Gastrocnemius medialis (tissue), 4 donors: Measurements from ENCODE around the gene TMEM132D. TPM values are rescaled to one million over a fixed set of nuclear protein-coding genes. Genes with fewer than 3 reads are reported as not detected.

ENCODE experiments used
- ATAC-seq, 2 donors: fragments of 150-250 bp; one replicate each; pipeline ENCODE4 v1.9.1; 2016
- DNase-seq, 2 donors: peaks; one replicate each; pipeline ENCODE4 v3.0.0-alpha.2; 2019
- H3K27ac ChIP-seq, 4 donors: fragments of 200-600 bp; sonication (generic); 1 replicate in 1 of 4; 2 replicates in 3 of 4; pipeline ENCODE4 v1.5.1; 2016 to 2018; ENCODE audit warnings: mild to moderate bottlenecking in 2 of 4, moderate library complexity in 1 of 4
- H3K27me3 ChIP-seq, 3 donors: fragments of 200-600 bp; sonication (generic) in 2 of 3; 1 replicate in 1 of 3; 2 replicates in 2 of 3; pipeline versions ENCODE4 v1.5.1 to v1.6.0; 2016 to 2019; ENCODE audit warnings: mild to moderate bottlenecking in 1 of 3, moderate library complexity in 1 of 3
- H3K36me3 ChIP-seq, 2 donors: fragments of 200-600 bp; sonication (generic) in 1 of 2; one replicate each; pipeline ENCODE4 v1.5.1; 2017 to 2018
- H3K4me1 ChIP-seq, 2 donors: fragments of 200-600 bp; sonication (generic) in 1 of 2; one replicate each; pipeline ENCODE4 v1.5.1; 2016 to 2017; ENCODE audit warnings: mild to moderate bottlenecking in 2 of 2
- H3K4me3 ChIP-seq, 4 donors: fragments of 200-600 bp; sonication (generic) in 3 of 4; 1 replicate in 1 of 4; 2 replicates in 3 of 4; pipeline ENCODE4 v1.5.1; 2016 to 2019; ENCODE audit warnings: mild to moderate bottlenecking in 2 of 4
- H3K9me3 ChIP-seq, 3 donors: fragments of 200-600 bp; sonication (generic) in 2 of 3; 1 replicate in 1 of 3; 2 replicates in 2 of 3; pipeline ENCODE4 v1.5.1; 2016 to 2019
- CTCF ChIP-seq, 5 experiments: fragments of 450-650 bp in 3 of 5; fragments of 200-600 bp in 2 of 5; sonication (generic) in 2 of 5; IDR thresholded peaks in 4 of 5; conservative IDR thresholded peaks in 1 of 5; 1 replicate in 4 of 5; 2 replicates in 1 of 5; pipeline ENCODE4 v1.5.1; 2016 to 2019; ENCODE audit warnings: antibody characterized with exemption in 5 of 5, mild to moderate bottlenecking in 3 of 5, moderate library complexity in 3 of 5
- POLR2A ChIP-seq, 2 donors: fragments of 450-650 bp; IDR thresholded peaks; one replicate each; pipeline ENCODE4 v1.6.1; 2017; ENCODE audit warnings: antibody characterized with exemption in 2 of 2, mild to moderate bottlenecking in 2 of 2, moderate library complexity in 2 of 2
- in situ Hi-C, 4 donors: fragments of 200-750 bp; cut with MboI; loops; one replicate each; pipeline versions ENCODE4 v1.15.0 to v1.8.0; 2017; ENCODE audit warnings: low sequenced_read_pairs in 4 of 4
- intact Hi-C: fragments of 100-400 bp; cut with DNase I; formaldehyde crosslinking; loops from one replicate; pipeline ENCODE4 v1.15.1; 2023; ENCODE audit warnings: low total_unique reads
- total RNA-seq, 4 donors: library from RNA; depleted of rRNA; stranded (reverse); fragments of >200 nt; gene quantifications; one replicate each; pipeline versions ENCODE4 v1.1.0 to v1.2.3, GENCODE V29; 2016

The TMEM132D gene
- total RNA-seq, 4 donors from 2014 or later = not detected

GRCh38 chr12:129651951-129652350 lies 251.9 kb downstream of the TMEM132D start:
- Histone ChIP-seq H3K4me3 (no peak overlapping the region), H3K27me3 (no peaks in the 10 kb centered on the region), H3K9me3 (no peaks in the 10 kb centered on the region), H3K36me3 (no peaks in the 10 kb centered on the region), H3K27ac (no peak overlapping the region), H3K4me1 (no peaks in the 10 kb centered on the region)
- intact Hi-C loops (no loop called here), in situ Hi-C loops (no loop called here)
- TF ChIP-seq POLR2A (IDR thresholded peaks at IDR 0.05) (no peak), CTCF (IDR thresholded peaks at IDR 0.05 in 4 of 5, conservative IDR thresholded peaks at IDR 0.05 in 1 of 5) (no peak)
- ATAC-seq (no peak), DNase-seq (no peak)

- in situ Hi-C loops (no loop called here), intact Hi-C loops (no loop called here)
- no peak for TF ChIP-seq CTCF (IDR thresholded peaks at IDR 0.05 in 4 of 5, conservative IDR thresholded peaks at IDR 0.05 in 1 of 5)
- ATAC-seq (no peak), DNase-seq (no peak)
- H3K4me1 ChIP-seq = no peaks in the 10 kb centered on the region
- H3K27me3 ChIP-seq = no peaks in the 10 kb centered on the region
- H3K27ac ChIP-seq = no peak overlapping the region
- H3K36me3 ChIP-seq = no peaks in the 10 kb centered on the region
- H3K9me3 ChIP-seq = no peaks in the 10 kb centered on the region
- H3K4me3 ChIP-seq = no peak overlapping the region
Measured at GRCh38 chr12:129641926-129642325, 261.9 kb downstream of the TMEM132D start.

GRCh38 chr12:129635021-129635685 lies 268.7 kb downstream of the TMEM132D start:
- no peak overlapping the region for H3K27ac ChIP-seq
- intact Hi-C loops = no loop called here
- TF ChIP-seq CTCF (IDR thresholded peaks at IDR 0.05 in 4 of 5, conservative IDR thresholded peaks at IDR 0.05 in 1 of 5) (no peak), POLR2A (IDR thresholded peaks at IDR 0.05) (no peak)
- no peak overlapping the region for H3K4me3 ChIP-seq
- no peaks in the 10 kb centered on the region for H3K4me1 ChIP-seq
- no peaks in the 10 kb centered on the region for H3K9me3 ChIP-seq
- in situ Hi-C loops = no loop called here
- H3K27me3 ChIP-seq = no peaks in the 10 kb centered on the region
- DNase-seq (no peak), ATAC-seq (no peak)
- no peaks in the 10 kb centered on the region for H3K36me3 ChIP-seq

- H3K36me3 ChIP-seq = no peaks in the 10 kb centered on the region
- no peak for DNase-seq
- no peaks in the 10 kb centered on the region for H3K4me1 ChIP-seq
- no peak overlapping the region for H3K27ac ChIP-seq
- H3K9me3 ChIP-seq = no peaks in the 10 kb centered on the region
- no peak for ATAC-seq
- in situ Hi-C loops (no loop called here), intact Hi-C loops (no loop called here)
- H3K4me3 ChIP-seq = no peak overlapping the region
- no peaks in the 10 kb centered on the region for H3K27me3 ChIP-seq
- TF ChIP-seq POLR2A (IDR thresholded peaks at IDR 0.05) (no peak), CTCF (IDR thresholded peaks at IDR 0.05 in 4 of 5, conservative IDR thresholded peaks at IDR 0.05 in 1 of 5) (no peak)
Measured at GRCh38 chr12:129631316-129631715, 272.5 kb downstream of the TMEM132D start.

- H3K4me3 ChIP-seq = no peak overlapping the region
- no peaks in the 10 kb centered on the region for H3K36me3 ChIP-seq
- intact Hi-C loops = no loop called here
- H3K4me1 ChIP-seq = no peaks in the 10 kb centered on the region
- DNase-seq = no peak
- no peaks in the 10 kb centered on the region for H3K9me3 ChIP-seq
- in situ Hi-C loops = no loop called here
- ATAC-seq = no peak
- TF ChIP-seq POLR2A (IDR thresholded peaks at IDR 0.05) (no peak), CTCF (IDR thresholded peaks at IDR 0.05 in 4 of 5, conservative IDR thresholded peaks at IDR 0.05 in 1 of 5) (no peak)
- H3K27ac ChIP-seq = no peak overlapping the region
- H3K27me3 ChIP-seq = no peaks in the 10 kb centered on the region
Measured at GRCh38 chr12:129629901-129630300, 273.9 kb downstream of the TMEM132D start.
